Endothelial cell (in vitro differentiated cells): ENCODE measurements around the gene CUBN. TPM values are rescaled to one million over a fixed set of nuclear protein-coding genes. Genes with fewer than 3 reads are reported as not detected.

Experiments used
- DNase-seq: peaks from one replicate; pipeline ENCODE4 v3.0.0; 2021; ENCODE audit warnings: low spot score
- H3K27ac Mint-ChIP-seq: one replicate; pipeline ENCODE4 v1.8.0; 2021; ENCODE audit warnings: mixed read lengths, inconsistent platforms; ENCODE audit not compliant: unreplicated experiment
- H3K27me3 Mint-ChIP-seq: one replicate; pipeline ENCODE4 v1.8.0; 2021; ENCODE audit warnings: mild to moderate bottlenecking, moderate library complexity, mixed read lengths, inconsistent platforms; ENCODE audit not compliant: unreplicated experiment
- H3K36me3 Mint-ChIP-seq: one replicate; pipeline ENCODE4 v1.8.0; 2021; ENCODE audit warnings: mild to moderate bottlenecking, low read depth, mixed read lengths, inconsistent platforms; ENCODE audit not compliant: unreplicated experiment
- H3K4me1 Mint-ChIP-seq: one replicate; pipeline ENCODE4 v1.8.0; 2021; ENCODE audit warnings: mild to moderate bottlenecking, mixed read lengths, inconsistent platforms; ENCODE audit not compliant: unreplicated experiment
- H3K4me3 Mint-ChIP-seq: one replicate; pipeline ENCODE4 v1.8.0; 2021; ENCODE audit warnings: mild to moderate bottlenecking, mixed read lengths, inconsistent platforms; ENCODE audit not compliant: unreplicated experiment
- H3K9me3 Mint-ChIP-seq: one replicate; pipeline ENCODE4 v1.8.0; 2021; ENCODE audit warnings: mixed read lengths, inconsistent platforms; ENCODE audit not compliant: unreplicated experiment
- CTCF ChIP-seq: fragments of 200-600 bp; sonication (generic); IDR thresholded peaks from one replicate; pipeline ENCODE4 v1.5.0; 2021; ENCODE audit warnings: antibody characterized with exemption; ENCODE audit not compliant: unreplicated experiment
- total RNA-seq: library from RNA; stranded (reverse); fragmentation: NEBNext Ultra II Directional; extraction: Animal tissue kit (Norgen Biotek cat#: 25700); gene quantifications from one replicate; pipeline ENCODE4 v1.2.1, GENCODE V29; 2021; ENCODE audit not compliant: unreplicated experiment

CUBN gene
- total RNA-seq, 1 donor from 2014 or later: 8.8 TPM

DNA sequence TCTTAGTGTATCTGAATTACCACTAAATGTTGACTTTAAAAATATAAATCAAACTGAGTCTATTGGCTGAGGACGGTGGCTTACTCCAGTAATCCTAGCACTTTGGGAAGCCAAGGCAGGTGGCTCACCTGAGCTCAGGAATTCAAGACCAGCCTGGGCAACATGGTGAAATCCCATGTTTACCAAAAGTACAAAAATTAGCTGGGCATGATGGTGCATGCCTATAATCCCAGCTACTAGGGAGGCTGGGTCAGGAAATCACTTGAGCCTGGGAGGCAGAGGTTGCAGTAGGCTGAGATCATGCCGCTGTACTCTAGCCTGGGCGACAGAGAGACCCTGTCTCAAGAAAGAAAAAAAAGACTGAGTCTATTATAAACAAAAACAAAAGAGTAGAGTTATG lies 205.9 kb downstream of the CUBN start:
- Mint-ChIP-seq H3K36me3 (peaks cover 10% of the 10 kb centered on the region), H3K27me3 (peaks cover 4% of the 10 kb centered on the region), H3K9me3 (no peaks in the 10 kb centered on the region), H3K4me1 (no peaks in the 10 kb centered on the region), H3K4me3 (no peak overlapping the region), H3K27ac (no peak overlapping the region)
- no peak for TF ChIP-seq CTCF
- no peak for DNase-seq

- Mint-ChIP-seq H3K9me3 (no peaks in the 10 kb centered on the region), H3K4me1 (no peaks in the 10 kb centered on the region), H3K27me3 (peaks cover 4% of the 10 kb centered on the region), H3K36me3 (peaks cover 10% of the 10 kb centered on the region), H3K4me3 (no peak overlapping the region), H3K27ac (no peak overlapping the region)
- TF ChIP-seq CTCF: no peak
- no peak for DNase-seq
Measured at GRCh38 chr10:16923309-16923708, 206.3 kb downstream of the CUBN start.

DNA sequence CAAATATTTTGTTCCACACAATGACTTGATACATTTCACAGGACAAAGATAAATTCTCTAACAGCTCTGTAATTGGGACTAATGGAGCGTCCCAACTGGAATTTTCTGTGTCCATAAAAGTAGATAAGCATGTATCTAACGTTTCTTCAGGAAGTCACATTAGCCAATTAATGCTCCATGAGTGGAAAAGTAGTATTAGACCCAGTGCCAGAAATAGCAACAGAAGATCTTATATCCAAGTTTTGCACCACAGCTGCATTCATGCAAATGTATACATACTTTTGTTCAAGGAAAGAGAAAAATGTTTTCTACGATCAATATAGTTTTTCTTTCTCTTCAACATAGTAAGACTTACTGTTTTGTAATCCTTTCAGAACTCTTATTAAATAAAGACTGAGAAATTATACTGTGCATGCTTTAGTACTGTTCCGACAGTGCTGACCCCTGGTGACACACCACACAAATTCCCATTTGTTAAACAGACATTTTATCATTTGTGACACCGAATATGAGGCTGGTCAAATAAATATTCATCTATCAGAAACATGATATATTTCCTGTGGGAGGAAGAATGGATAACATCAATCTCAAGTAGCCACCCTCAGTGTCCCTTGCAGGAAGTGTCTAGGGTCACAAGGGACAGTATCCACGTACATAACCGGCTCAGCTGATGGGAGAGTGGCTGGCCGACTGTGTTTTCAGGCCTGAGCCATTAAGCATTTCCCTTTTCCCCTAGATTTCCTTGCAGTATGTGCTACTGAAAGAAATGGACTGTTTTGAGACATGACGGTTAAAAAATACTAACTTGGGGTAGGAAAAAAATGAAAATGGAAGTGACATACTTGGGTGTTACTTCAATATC lies 210.3 kb downstream of the CUBN start:
- TF ChIP-seq CTCF: no peak

GRCh38 chr10:16916496-16916895 lies 213.1 kb downstream of the CUBN start:
- DNase-seq: no peak
- Mint-ChIP-seq H3K4me1 (no peaks in the 10 kb centered on the region), H3K27ac (no peak overlapping the region), H3K4me3 (no peak overlapping the region), H3K36me3 (peaks cover 18% of the 10 kb centered on the region), H3K9me3 (no peaks in the 10 kb centered on the region), H3K27me3 (peaks cover 1% of the 10 kb centered on the region)
- TF ChIP-seq CTCF: peak; percentile 57

More for the DNA sequence above, 210.3 kb downstream of the CUBN start:
- Mint-ChIP-seq H3K27me3 (no peaks in the 10 kb centered on the region), H3K36me3 (peaks cover 4% of the 10 kb centered on the region), H3K4me3 (no peak overlapping the region), H3K27ac (no peak overlapping the region), H3K9me3 (no peaks in the 10 kb centered on the region), H3K4me1 (no peaks in the 10 kb centered on the region)
- no peak for DNase-seq

GRCh38 chr10:16915300-16915699 lies 214.3 kb downstream of the CUBN start:
- Mint-ChIP-seq H3K36me3 (peaks cover 18% of the 10 kb centered on the region), H3K27me3 (peaks cover 1% of the 10 kb centered on the region), H3K9me3 (no peaks in the 10 kb centered on the region), H3K27ac (no peak overlapping the region), H3K4me3 (no peak overlapping the region), H3K4me1 (peaks cover 4% of the 10 kb centered on the region)
- DNase-seq: no peak
- TF ChIP-seq CTCF: no peak
